SU-DHL-6 (cell line): ENCODE data around the gene GAGE2A.
"Not testable (repeated sequence)": the region's sequence is repeated elsewhere in the genome, so short reads cannot be mapped to it uniquely, and the experiment has no call there.

Experiments used
- EZH2phosphoT487 ChIP-seq: fragments of 200-600 bp; sonication (generic), shearing (Covaris generic); conservative IDR thresholded peaks from 2 replicates; pipeline ENCODE4 v1.6.1; 2018; ENCODE audit warnings: mild to moderate bottlenecking, antibody characterized with exemption, low read length, moderate library complexity, mixed read lengths
- TF ChIP-seq, protein P1 (sequence below): fragments of 200-600 bp; sonication (generic); IDR thresholded peaks from one replicate; pipeline ENCODE4 v1.5.1; 2017; ENCODE audit warnings: antibody characterized with exemption, mild to moderate bottlenecking, low read length, moderate library complexity; ENCODE audit not compliant: insufficient read depth, poor library complexity, severe bottlenecking

DNA sequence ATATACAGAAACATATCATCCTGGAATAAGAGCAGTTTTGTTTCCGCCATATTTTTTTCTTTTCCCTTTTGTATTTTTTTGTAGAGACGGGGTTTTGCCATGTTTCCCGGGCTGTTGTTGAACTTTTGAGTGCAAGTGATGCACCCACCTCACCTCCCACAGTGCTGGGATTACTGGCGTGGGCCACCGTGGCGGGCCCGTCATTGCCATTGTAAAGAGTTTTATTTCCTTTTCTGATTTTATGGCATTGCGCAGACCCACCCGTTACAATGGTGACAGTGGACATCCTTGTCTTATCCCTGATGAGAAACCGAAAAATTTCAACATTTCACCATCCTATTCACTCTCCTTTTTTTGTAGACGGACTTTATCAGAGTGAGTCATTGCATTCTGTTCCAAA is 20.6 kb upstream of the GAGE2A start:
- TF ChIP-seq, protein P1, sequence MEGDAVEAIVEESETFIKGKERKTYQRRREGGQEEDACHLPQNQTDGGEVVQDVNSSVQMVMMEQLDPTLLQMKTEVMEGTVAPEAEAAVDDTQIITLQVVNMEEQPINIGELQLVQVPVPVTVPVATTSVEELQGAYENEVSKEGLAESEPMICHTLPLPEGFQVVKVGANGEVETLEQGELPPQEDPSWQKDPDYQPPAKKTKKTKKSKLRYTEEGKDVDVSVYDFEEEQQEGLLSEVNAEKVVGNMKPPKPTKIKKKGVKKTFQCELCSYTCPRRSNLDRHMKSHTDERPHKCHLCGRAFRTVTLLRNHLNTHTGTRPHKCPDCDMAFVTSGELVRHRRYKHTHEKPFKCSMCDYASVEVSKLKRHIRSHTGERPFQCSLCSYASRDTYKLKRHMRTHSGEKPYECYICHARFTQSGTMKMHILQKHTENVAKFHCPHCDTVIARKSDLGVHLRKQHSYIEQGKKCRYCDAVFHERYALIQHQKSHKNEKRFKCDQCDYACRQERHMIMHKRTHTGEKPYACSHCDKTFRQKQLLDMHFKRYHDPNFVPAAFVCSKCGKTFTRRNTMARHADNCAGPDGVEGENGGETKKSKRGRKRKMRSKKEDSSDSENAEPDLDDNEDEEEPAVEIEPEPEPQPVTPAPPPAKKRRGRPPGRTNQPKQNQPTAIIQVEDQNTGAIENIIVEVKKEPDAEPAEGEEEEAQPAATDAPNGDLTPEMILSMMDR, result not testable (repeated sequence)
- TF ChIP-seq EZH2phosphoT487, result not testable (repeated sequence)
